Activated CD4-positive, CD25-positive, alpha-beta regulatory T cell (primary cell): Measurements from ENCODE around the gene NUP58.

Source experiments
- DNase-seq, 4 experiments: peaks; one replicate each; lab custom pipeline; 2025; lab: John Stamatoyannopoulos, UW

NUP58 gene

GRCh38 chr13:25377244-25377962 is 76.0 kb downstream of the NUP58 start:
- no peak for DNase-seq

GRCh38 chr13:25378528-25378927 is 77.1 kb downstream of the NUP58 start:
- DNase-seq = no peak

- DNase-seq = no peak
Measured at GRCh38 chr13:25379011-25379410, 77.6 kb downstream of the NUP58 start.

GRCh38 chr13:25380082-25380481 is 78.7 kb downstream of the NUP58 start:
- DNase-seq = no peak

- DNase-seq = no peak
Measured at GRCh38 chr13:25380741-25381324, 79.4 kb downstream of the NUP58 start.

- DNase-seq = no peak
Measured at GRCh38 chr13:25384758-25385410, 83.5 kb downstream of the NUP58 start.

- DNase-seq = no peak
Measured at GRCh38 chr13:25391932-25392331, 90.5 kb downstream of the NUP58 start.
